H1 (cell line): ENCODE data around the gene AATK. TPM values are rescaled to one million over a fixed set of nuclear protein-coding genes. Genes with fewer than 3 reads are reported as not detected.

Source experiments
- ATF2 ChIP-seq: IDR thresholded peaks from 2 replicates; pipeline ENCODE4 v1.6.1; 2012; ENCODE audit warnings: low read length, inconsistent platforms
- RFX5 ChIP-seq: IDR thresholded peaks from 2 replicates; pipeline ENCODE4 v1.6.1; 2011; ENCODE audit warnings: low read depth, low read length, improper control_type of control experiment, borderline replicate concordance
- TCF12 ChIP-seq: IDR thresholded peaks from 2 replicates; pipeline ENCODE4 v1.6.1; 2011; ENCODE audit warnings: low read depth, mild to moderate bottlenecking, low read length
- polyA plus RNA-seq, 7 experiments: library from polyadenylated mRNA; depleted of rRNA in 3 of 7; stranded (reverse) in 5 of 7; unstranded in 2 of 7; fragments of >200 nt in 5 of 7; fragments of 200-250 nt in 2 of 7; gene quantifications; 1 replicate in 5 of 7; 2 replicates in 1 of 7; 4 replicates in 1 of 7; pipeline versions ENCODE4 v1.2.1 to v1.2.3, GENCODE V29; 2011 to 2013; ENCODE audit warnings: missing spikeins in 2 of 7, mixed read lengths in 2 of 7
- total RNA-seq: library from RNA; stranded (reverse); fragmentation: NEBNext Ultra II Directional; extraction: Animal tissue kit (Norgen Biotek cat#: 25700); gene quantifications from 2 replicates; pipeline ENCODE4 v1.2.1, GENCODE V29; 2021

Gene AATK
- total and polyA plus RNA-seq, 2 of the 8 experiments (the other 6 are each of a cell fraction or from before 2014, with no cell fraction given): 1.7 to 3.5 TPM

GRCh38 chr17:81075307-81075706 is 90.7 kb downstream of the AATK start (continued):
- no peak for TF ChIP-seq ATF2
- TF ChIP-seq RFX5: no peak
- TF ChIP-seq TCF12: no peak
